Breast epithelium (tissue), 3 donors: ENCODE measurements around the gene STRAP.

Experiments used
- CTCF ChIP-seq, 3 donors: fragments of 450-650 bp; IDR thresholded peaks; one replicate each; pipeline ENCODE4 v1.5.1; 2016 to 2017; ENCODE audit warnings: antibody characterized with exemption in 3 of 3, mild to moderate bottlenecking in 3 of 3, moderate library complexity in 3 of 3
- POLR2A ChIP-seq: fragments of 450-650 bp; IDR thresholded peaks from one replicate; pipeline ENCODE4 v1.6.1; 2016; ENCODE audit warnings: antibody characterized with exemption, mild to moderate bottlenecking, moderate library complexity
- POLR2AphosphoS5 ChIP-seq, 3 donors: sonication (generic); formaldehyde crosslinking; IDR thresholded peaks; one replicate each; pipeline ENCODE4 v1.6.1; 2017; ENCODE audit warnings: antibody characterized with exemption in 3 of 3

DNA sequence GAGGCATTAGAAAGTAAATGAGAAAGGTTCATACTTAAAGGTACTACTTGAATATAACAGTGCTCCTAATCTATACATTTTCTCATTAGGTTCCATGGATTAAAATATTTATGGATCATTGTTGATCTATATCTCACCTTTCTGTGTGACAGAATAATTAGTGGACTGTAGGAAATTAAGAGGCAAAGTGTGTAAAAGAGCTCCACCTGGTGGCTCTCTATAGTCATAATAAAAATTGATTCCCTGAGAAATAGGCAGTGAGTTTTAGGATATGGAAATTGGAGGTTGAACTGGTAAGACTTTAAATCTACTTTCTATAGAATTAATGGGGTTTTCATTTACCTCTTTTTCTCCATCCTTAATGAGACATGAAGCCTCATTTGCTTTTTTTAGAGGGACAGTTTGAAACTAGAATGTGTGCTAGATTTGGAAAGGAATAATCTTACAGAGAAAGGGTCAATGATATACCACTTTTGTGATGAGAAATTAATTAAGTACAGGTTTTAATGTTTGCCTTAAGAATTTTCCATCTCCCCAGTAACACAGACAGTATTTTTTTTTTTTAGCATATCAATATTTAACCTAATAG lies 17.2 kb downstream of the STRAP start:
- TF ChIP-seq CTCF (IDR thresholded peaks at IDR 0.05) (peak in 2 of 3 donors; percentile 47 to 50), POLR2AphosphoS5 (IDR thresholded peaks at IDR 0.05) (no peak), POLR2A (no peak)
